Dedifferentiated amniotic fluid mesenchymal stem cell (primary cell): Measurements from ENCODE around the gene SMIM10L1.

Experiments used
- DNase-seq: peaks from one replicate; pipeline ENCODE4 v3.0.0-alpha.2; 2016; ENCODE audit errors: extremely low spot score

SMIM10L1 gene

DNA sequence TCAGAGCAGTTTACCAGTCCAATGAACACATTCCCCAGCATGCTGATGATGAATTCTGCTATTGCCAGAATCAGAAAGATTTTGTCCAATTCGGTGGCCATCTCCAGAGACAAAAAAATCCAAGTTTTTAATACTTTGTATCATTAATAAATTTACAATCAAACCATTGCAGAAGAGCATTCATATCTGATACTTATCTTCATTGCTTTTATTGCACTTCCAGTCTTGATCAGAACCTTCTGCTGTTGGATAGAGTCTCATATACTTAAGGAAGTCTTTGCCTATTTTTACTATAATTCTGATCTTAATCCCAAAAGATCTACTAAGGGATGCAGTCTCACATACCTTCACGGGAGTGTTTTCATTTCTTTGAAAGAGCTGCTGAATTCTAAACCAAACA lies 15.8 kb downstream of the SMIM10L1 start, which contains the start of gene TAS2R42:
Gene TAS2R42, minus strand, starts transcription at position 101 of the 400 bp plus-strand sequence. Its CDS starts 0 bp downstream, at position 101.
- no peak for DNase-seq

GRCh38 chr12:11202811-11203210 lies 31.8 kb downstream of the SMIM10L1 start:
- no peak for DNase-seq

- DNase-seq = no peak
These were observed 33.2 kb downstream of the SMIM10L1 start for GRCh38 chr12:11204173-11204572.

GRCh38 chr12:11209113-11209512 lies 38.1 kb downstream of the SMIM10L1 start:
- DNase-seq = no peak
